Kidney epithelial cell (primary cell): ENCODE measurements around the gene STK16. TPM values are rescaled to one million over a fixed set of nuclear protein-coding genes. Genes with fewer than 3 reads are reported as not detected.
A peak's percentile ranks its signal among the peaks of the same experiment; 100 is the strongest.

Source experiments
- DNase-seq: peaks from one replicate; pipeline ENCODE4 v3.0.0-alpha.2; 2010; ENCODE audit warnings: low read depth
- H3K27me3 ChIP-seq: 2 replicates; pipeline ENCODE4 v1.6.0; 2011; ENCODE audit warnings: low read length; ENCODE audit not compliant: control insufficient read depth, insufficient read depth
- H3K36me3 ChIP-seq: 2 replicates; pipeline ENCODE4 v1.5.1; 2011; ENCODE audit warnings: low read length; ENCODE audit not compliant: control insufficient read depth, insufficient read depth
- H3K4me3 ChIP-seq: 2 replicates; pipeline ENCODE4 v1.5.1; 2011; ENCODE audit warnings: low read depth, mild to moderate bottlenecking, control low read depth, low read length
- CTCF ChIP-seq: IDR thresholded peaks from 2 replicates; pipeline ENCODE4 v1.5.1; 2011; ENCODE audit warnings: mild to moderate bottlenecking, moderate library complexity, low read length, control low read depth, inconsistent platforms; ENCODE audit not compliant: insufficient read depth, poor library complexity, severe bottlenecking
- total RNA-seq: library from RNA; depleted of rRNA; stranded (reverse); fragments of >200 nt; gene quantifications from 2 replicates; pipeline ENCODE4 v1.2.3, GENCODE V29; 2015

Gene STK16
- total RNA-seq, 1 donor from 2014 or later: 30.0 TPM

- H3K4me3 ChIP-seq: no peak overlapping the region
- H3K27me3 ChIP-seq: no peaks in the 10 kb centered on the region
- no peaks in the 10 kb centered on the region for H3K36me3 ChIP-seq
- TF ChIP-seq CTCF: peak; percentile 95
- DNase-seq: no peak
Measured at GRCh38 chr2:219277703-219278654, 32.7 kb downstream of the STK16 start.

GRCh38 chr2:219278655-219279150 lies 33.4 kb downstream of the STK16 start:
- no peak for DNase-seq
- no peak for TF ChIP-seq CTCF
- no peak overlapping the region for H3K4me3 ChIP-seq
- H3K27me3 ChIP-seq: no peaks in the 10 kb centered on the region
- no peaks in the 10 kb centered on the region for H3K36me3 ChIP-seq

GRCh38 chr2:219279151-219279915 lies 34.1 kb downstream of the STK16 start, which contains the start of gene DNAJB2:
Gene DNAJB2 (plus strand): TSS chr2:219279366. CDS start chr2:219279834, 468 bp downstream.
- peak; percentile 97 for DNase-seq
- no peaks in the 10 kb centered on the region for H3K36me3 ChIP-seq
- no peaks in the 10 kb centered on the region for H3K27me3 ChIP-seq
- peak; percentile 19 for TF ChIP-seq CTCF
- peak within 1 kb of the TSS; percentile 63 for H3K4me3 ChIP-seq

GRCh38 chr2:219279916-219280516 lies 34.7 kb downstream of the STK16 start:
- DNase-seq: no peak
- H3K4me3 ChIP-seq: peak overlapping the region; percentile 63
- TF ChIP-seq CTCF: no peak

GRCh38 chr2:219280651-219281050 lies 35.4 kb downstream of the STK16 start:
- no peak for TF ChIP-seq CTCF
- H3K36me3 ChIP-seq: no peaks in the 10 kb centered on the region
- no peak for DNase-seq
- H3K4me3 ChIP-seq: no peak overlapping the region
- no peaks in the 10 kb centered on the region for H3K27me3 ChIP-seq

More at GRCh38 chr2:219279916-219280516, 34.7 kb downstream of the STK16 start:
- Histone ChIP-seq H3K27me3 (no peaks in the 10 kb centered on the region), H3K36me3 (no peaks in the 10 kb centered on the region)
